GM21723 (cell line): ENCODE results near the gene TUBB.

Experiments
- ATAC-seq: cut with Tn5 transposase; IDR thresholded peaks from one replicate; pipeline ENCODE4 v1.9.1; 2021; ENCODE audit warnings: mild to moderate bottlenecking, moderate library complexity; ENCODE audit not compliant: unreplicated experiment

TUBB gene

DNA sequence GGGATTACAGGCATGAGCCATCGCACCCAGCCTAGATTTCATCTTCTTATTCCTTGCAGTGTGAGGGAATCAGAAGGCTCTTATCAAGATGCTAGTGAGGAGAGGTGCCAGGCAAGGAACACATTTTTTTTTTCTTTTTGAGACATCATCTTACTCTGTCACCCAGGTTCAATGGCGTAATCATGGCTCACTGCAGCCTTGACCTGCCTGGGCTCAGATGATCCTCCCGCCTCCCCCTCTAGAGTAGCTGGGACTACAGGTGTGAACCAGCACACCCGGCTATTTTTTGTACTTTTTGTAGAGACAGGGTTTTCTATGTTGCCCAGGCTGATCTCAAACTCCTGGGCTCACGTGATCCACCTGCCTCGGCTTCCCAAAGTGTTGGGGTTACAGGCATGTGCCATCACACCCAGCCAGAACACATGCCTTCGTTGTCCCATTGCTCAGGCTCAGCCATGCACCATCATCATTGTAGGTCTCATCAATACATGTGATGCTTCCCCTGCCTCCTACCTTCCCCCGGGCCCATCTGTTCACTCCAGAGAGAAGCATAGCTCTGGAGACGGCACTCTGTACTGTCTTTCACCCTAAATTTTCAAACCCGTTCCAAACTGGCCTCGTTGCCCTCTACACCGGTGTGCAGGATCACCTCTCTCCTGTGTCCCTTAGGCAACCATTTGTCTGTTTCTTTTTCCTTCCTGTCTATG lies 12.2 kb downstream of the TUBB start:
- no peak for ATAC-seq

DNA sequence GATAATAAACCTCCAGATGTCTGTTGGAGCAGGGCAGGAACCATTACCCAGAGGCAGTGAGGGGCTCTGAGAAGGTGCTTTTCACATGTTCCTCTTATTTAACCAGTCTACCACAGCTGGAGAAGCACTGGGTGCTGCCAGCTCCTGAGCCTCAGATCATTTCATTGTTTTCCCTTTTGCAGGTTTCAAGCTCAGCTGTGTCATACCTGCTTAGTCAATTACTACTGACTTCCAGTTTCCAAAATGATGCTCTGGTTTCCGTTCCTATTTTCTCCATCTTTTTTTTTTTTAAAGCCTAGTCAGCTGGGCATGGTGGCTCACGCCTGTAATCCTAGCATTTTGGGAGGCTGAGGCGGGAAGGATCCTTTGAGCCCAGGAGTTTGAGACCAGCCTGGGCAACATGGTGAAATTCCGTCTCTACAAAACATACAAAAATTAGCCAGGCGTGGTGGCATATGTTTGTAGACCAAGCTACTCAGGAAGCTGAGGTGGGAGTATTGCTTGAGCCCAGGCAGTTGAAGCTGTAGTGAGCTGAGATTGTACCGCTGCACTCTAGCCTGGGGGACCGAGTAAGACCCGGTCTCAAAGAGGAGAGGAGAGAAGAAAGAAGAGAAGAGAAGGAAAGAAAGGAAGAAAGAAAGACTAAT lies 15.6 kb downstream of the TUBB start:
- ATAC-seq = peak; percentile 36

DNA sequence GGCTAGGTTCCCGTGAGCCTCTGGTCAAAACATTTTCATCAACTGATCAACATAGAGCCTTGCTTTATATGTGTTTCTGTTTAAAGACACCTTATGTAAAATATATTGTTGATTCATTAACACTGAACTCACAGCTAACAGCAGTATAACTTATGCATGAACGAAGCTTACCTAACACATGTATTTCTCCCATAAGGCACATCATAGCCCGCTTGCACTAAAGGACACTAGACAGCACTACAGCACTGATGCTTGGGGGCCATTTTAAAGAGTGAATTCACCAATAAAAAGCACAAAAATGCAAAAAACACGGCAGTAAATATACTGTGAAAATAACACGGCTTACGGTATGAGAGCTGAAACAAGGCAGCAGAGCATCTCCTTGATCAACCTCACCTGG lies 18.4 kb downstream of the TUBB start:
- no peak for ATAC-seq

DNA sequence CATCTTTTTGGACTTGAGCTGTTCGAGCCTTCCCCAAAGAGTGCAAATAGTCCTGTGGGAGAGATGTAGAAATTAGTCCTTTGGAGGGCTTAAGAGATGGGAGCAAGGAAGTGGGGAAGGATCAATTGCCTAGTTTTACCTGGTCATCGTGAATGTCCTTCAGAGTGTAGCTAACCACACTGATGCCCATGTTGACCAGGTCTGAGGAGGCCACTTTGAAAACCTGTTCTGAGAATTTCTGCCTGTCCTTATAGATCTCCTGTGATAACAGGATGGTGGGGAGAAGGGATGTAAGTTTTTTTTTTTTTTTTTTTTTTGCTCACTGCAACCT lies 20.4 kb downstream of the TUBB start:
- no peak for ATAC-seq

DNA sequence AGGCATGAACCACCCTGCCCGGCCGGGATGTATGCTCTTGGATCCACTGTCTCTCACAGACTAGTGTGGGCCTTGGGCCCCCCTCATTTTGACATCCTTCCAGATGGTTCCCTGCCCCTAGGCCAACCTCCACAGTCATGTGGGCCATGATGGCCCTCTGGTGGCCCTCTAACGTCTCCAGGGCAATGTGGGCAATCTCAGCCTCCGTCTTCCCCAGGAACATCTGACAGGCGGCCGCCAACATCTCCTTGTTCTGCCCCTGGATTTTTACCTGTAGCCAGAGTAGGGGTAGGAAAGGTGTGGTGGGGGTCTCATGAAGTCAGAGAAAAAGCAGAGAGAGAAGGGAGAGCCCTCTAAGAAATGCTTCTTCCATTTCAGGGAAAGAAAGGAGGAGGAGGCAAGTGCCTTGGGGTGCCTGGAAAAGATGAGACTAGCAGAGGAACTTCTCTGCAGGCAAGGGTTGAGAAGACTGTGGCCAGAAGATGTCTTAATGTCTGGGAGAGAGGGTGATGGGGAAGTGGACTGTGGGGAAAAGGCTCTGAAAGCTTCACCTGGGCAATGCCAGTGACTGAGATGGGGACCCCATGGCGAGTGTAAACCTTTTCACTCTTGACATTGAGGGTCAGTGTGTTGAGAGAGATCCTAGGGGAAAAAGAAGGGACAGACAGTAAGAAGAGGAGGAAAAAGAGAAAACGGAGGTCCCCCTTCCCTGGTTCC lies 21.1 kb downstream of the TUBB start:
- no peak for ATAC-seq

DNA sequence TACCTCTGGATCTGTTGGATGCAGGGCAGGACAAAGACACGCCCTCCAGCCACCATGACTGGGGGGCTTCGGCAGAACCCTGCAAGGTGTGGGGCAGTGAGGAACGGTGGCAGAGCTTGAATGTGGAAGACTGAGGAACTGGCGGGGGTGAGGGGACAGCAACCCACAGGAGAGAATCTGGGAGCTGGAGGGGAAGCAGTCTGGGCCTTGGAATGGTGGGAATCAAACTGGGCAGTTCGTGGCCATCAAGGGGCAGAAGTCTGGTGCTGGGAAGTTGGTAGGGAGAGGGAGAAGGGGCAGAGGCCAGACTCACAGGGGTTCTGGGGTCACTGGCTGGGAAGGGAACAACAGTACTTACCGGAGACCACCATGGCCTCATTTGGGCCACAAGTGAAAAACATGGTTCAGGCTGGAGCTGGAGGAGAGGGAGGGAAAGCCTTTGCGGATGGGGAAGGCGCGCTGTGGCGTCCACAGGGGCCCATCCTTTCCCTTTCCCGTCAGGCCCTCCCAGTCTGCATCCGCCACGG lies 21.7 kb downstream of the TUBB start:
- ATAC-seq = no peak

DNA sequence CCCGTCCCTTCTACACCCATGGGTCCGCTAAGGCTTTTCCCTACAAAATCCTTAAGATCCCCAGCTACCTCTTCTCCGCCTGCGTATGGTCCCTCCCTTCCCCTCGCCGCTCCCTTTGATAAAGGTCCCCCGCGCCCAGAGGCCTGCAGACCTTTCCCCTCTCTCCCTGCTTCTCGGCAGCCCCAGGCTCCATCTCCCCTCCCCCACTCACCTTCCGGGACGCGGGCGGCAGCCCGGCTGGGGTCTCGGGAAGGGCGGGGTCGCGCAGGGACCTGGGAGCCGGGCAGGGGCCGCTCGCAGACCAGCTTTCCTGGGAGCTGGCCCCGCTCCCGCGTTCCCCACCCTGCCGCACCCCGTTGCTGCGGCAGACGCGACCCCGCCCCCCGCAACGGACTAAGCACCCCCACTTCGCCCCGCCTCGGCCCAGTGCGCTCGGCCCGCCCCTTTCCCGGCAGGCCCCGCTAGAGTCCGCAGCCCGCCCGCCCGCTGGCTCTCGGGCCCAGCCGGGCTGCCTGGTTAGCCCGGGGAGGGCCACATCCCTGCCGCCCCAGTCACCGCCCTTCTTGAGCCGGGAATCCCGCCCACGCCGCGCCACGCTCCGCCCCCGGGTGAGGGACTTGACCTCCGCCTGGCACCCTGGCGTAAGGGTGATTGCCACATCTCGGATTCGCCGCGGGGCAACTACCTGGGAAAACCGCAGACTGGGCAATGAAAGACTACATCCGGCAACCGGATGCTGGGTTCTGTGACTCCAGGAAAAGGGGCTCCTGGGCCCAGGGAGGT lies 22.4 kb downstream of the TUBB start, which contains the start of gene FLOT1:
FLOT1 (minus strand) TSS at position 372 of the 783 bp plus-strand sequence. CDS start 498 bp downstream, outside the sequence.
- ATAC-seq = peak; percentile 60

DNA sequence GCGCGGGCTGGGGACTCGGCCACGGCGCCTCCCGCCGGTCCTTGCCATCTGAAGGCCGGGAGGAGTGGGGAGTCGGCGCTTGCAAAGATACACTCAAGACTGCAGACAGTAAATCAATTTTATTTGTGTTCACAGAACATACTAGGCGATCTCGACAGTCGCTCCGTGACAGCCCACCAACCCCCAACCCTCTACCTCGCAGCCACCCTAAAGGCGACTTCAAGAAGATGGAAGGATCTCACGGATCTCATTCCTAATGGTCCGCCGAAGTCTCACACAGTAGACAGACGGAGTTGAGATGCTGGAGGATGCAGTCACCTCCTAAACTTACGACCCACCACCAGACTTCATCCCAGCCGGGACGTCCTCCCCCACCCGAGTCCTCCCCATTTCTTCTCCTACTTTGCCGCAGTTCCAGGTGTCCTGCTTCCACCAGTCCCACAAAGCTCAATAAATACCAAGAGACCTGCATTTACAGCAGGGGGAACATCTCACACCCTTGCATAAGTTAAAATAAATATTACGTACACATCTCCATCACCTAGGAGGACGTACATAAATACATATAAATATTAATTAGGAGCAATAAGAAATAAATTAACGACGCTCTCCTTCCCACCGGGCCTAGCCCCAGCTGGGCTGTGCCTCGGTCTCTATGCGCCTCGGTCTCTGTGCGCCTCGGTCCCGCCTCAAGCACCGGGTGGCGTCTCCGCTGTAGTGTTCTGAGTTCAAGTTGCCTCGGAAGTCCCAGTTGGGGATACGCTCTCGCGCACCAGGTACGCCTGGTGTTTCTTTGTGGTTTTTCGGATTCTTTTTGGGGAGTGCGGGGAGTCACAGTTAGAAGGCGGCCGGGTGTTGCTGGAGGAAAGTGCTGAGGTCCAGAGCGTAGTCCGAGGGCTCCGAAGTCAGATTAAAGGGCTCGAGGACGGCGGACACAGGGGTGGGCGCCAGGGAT lies 23.2 kb downstream of the TUBB start:
- peak; percentile 8 for ATAC-seq

DNA sequence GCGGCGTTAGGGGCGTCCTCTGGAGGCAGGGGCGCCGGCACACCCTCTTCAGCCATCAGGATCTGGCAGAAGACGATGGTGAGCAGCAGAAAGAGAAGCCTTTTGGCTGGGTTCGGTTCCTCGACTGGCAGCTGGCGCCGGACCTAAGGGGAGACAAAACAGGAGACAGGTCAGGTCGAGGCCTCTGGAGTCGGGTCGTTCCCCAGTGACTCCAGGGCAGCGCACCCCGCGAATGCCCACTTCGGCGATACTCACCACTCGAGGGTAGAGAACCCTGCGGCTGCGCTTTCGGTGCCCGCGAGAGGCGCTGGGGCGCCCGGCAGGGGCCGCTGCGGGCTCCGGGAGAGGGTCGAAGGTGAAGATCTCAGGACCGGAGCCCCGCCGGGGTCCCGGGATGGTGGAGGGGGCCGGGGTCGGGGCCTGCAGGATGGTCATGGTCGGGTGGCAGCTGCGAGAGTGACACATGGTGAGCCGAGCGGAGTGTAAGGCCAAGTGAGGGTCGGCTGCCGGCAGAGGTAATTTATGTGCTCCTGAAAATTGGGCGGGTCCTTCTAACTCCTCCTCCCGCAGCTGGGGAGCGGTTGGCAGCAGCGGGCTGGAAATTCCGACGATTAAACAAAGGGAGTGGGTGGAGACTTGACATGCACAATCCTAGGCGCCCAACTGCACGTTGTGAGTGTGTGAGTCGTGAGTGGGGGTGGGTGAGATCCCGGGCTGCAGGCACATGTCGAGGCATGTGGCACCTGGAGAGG lies 24.1 kb downstream of the TUBB start, which contains the start of gene IER3:
IER3 (minus strand) TSS at position 494 of the 752 bp plus-strand sequence; CDS start at position 465, 29 bp downstream.
- peak; percentile 40 for ATAC-seq

DNA sequence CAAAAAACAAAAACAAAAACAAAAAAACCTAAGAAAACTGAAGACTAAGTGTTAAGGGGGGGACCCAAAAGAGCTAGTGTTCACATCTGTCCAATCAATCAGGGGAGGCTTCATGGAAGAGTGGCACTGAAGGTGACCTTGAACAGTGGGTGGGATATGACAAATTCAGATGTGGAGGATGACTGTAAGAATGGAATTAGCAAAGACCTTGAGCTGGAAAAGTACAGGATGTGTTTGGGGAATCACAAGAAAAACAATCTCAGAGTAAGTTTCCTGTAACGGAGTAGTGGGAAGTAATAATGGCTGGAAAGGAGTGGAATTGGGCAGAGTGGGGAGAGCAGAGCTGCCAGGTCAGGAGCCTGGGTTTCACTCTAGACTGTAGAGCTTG lies 27.1 kb downstream of the TUBB start:
- no peak for ATAC-seq

DNA sequence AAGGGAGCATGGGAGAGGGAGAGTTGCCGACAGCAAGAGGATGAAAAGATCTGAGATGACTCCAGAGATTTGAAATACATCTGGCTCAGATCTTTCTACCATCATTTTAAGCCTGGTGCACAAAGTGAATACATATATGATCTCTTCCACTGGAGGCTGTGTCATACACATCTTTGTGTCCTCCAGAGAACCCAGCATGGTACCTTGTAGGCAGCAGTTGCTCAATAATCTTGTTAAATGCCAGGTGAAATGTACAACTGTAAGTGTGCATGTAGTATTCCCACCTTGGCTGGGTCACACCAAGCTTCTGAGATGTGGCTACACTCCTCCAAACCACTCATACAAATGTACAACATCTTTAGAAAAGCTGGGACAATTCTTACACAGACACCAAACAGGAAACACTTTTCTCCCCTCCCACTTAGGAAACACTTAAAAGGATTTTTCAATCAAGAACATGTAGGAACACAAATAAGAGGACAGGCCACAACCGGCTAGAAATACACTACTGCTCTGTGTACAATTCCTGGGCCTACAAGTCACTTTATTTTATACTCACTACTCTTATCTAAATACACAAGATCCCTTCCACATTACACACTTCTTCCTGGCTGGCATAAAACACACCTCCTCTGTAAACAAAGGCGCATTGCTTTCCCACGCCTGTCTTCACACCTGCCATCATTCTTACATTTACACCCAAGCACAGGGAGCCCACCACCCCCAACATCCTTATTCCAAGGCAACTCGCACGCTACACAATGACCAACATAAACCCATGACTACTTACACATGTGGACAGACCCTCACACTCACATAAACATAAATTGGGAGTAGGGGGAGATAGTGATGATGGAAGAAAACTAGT lies 28.0 kb downstream of the TUBB start:
- ATAC-seq = no peak

DNA sequence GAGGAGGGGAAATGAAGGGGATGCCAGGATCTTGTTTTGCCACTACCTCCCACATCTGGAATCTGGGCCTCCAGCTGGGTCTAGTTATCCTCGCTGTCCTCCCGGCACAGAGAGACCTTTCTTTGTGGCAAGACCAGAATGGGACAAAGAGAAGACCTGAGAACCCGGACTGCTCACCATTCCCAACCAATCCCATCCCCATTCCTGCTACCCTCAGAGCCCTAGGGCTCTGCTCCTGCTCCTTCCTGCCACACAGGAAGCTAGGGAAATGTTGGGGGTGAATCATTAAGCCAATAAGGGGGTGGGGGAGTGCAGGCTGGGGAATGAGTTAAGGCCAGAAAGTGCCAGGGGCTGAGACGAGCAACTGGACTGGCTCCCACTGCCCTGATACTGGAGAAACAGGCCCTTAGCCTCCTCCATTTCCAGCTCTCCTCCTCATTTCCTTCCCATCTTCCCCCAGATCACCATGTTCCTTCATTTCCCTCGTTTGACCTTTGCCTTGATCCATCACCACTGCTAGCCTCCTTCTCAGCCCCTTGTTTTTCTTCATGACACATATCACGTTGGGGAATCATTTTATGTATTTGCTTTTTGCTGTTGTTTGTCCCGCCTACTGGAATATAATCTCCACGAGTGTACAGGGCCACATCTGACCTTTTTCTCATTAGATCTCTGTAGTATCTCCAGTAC lies 28.8 kb downstream of the TUBB start:
- no peak for ATAC-seq

DNA sequence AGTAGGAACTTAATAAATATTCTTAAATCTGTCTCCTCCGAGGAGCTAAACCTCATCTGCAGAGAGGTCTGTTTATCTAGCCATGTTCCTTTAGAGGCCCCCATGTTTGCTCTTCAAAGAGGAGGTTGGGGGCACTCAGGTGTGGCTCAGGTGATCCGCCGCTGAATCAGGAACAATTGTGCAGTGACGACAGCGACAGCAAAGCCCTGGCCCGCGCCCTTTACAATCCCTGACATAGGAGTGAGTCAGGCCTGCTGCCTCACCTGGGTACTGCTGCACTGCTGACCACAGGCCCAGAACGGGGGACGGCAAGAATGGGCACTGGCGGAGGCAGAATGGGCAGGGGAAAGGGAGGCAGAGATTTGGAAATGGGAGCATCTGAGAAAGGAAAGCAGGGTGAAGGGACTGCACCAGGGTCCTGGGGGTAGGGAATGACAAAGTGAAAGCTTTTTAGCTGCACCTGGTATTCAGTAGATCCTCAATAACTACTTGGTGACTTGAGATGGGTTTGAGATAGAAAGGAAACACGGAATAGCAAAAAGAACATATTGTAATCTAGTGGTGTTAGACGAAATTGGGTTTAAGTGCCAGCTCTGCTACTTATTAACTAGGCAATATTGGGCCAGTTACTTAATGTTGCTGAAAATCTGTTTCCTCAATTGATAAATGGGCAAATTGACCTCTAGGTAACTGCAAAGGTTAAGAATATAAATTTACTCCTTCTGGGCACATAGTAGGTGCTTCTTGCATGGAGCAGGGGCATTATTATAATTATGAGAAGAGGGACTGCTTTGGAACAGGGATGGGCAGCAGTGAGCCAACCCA lies 29.6 kb downstream of the TUBB start:
- ATAC-seq = no peak

DNA sequence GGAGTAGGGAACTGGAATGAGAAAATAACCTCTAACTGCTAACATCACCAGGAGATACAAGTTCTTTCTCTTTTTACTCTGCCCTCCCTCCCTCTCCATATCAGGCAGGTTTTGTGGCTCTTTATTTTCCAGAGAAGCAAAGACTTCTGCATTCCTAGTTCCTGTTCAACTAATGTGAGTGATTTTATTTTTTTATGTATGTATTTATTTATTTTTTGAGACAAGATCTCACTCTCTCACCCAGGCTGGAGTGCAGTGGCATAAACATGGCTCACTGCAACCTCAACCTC lies 30.2 kb downstream of the TUBB start:
- ATAC-seq = no peak

DNA sequence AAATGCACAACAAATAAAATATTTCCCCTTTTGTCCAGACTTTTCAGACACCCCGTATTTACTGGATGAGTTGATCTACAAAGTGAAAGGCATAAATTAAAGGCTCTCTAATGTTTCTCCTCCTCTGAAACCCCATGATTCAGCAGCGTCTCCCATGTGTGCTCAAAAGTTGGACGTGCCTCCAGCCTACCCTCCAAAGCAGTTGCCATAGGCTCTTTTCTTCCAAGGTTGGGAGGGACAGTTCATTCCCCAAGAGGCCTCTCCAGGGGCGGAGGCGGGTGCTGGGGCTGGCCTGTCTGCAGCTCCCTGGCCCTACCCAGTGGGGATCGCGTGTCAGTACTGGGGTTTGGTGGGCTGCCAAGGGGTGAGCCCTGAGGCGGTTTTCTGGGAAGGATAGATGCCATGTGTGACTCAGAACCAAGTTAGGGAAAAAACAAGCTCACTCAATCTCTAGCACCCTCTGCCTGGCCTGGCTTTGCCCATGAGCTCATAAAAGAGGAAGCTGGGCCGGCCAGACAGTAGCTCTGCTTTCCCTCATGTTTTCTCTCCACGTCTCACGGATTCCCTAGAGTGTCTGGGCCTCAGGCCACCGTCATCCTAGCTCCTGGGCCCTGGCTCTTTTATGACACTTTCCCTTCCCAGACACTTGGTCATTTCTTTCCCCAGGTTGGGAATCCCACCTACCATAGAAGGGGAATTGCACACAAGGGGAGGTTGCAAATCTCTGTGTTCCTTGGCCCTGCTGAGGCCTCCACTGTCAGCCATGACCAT lies 32.2 kb downstream of the TUBB start:
- ATAC-seq = no peak

DNA sequence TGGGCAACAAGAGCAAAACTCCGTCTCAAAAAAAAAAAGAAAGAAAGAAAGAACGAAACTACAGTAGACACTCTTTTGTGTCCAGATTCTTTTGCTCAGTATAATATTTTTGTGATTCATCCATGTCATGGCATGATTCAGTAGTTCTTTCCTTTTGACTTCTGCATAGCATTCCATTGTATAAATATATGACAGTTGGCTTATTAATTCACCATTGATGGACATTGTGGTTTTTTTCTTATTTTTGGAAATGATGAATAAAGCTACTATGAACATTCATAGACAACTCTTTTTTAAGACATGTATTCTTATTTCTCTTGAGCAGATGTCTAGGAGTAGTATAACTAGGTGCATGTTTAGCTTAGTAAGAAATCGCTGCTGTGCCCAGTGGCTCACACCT lies 34.5 kb downstream of the TUBB start:
- no peak for ATAC-seq
